Measurements from ENCODE around the gene KCNK3. TPM values are rescaled to one million over a fixed set of nuclear protein-coding genes. Genes with fewer than 3 reads are reported as not detected.

Gene KCNK3
- total RNA-seq, 4 donors from 2014 or later = 2.0 to 13.9 (median 9.8) TPM

DNA sequence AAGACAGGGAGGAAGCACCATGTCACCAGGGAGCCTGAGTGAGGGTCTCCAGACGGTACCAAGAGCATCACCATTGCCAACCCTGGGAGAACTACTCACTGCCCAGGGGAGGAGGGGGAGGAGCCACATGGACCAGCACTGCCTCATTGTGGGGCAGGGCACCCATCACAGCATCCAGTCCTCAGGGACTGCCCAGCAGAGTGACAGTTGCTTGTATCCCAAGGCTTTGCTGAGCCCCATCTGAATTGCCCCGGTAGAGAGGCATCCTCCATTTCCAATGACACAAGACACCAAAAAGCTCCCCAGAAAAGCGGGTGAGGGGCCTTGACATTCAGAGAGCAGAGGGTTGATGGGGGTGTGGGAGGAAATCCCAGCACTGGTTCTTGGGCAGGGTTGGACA lies 44.5 kb upstream of the KCNK3 start:
- no peak overlapping the region for H3K27ac ChIP-seq
- ATAC-seq = no peak
- H3K4me3 ChIP-seq = no peak overlapping the region
- H3K9me3 ChIP-seq = no peaks in the 10 kb centered on the region
- no peaks in the 10 kb centered on the region for H3K36me3 ChIP-seq
- TF ChIP-seq POLR2A (IDR thresholded peaks at IDR 0.05) (no peak), POLR2AphosphoS5 (IDR thresholded peaks at IDR 0.05) (no peak), EP300 (IDR thresholded peaks at IDR 0.05) (no peak)
- TF ChIP-seq, protein P1, sequence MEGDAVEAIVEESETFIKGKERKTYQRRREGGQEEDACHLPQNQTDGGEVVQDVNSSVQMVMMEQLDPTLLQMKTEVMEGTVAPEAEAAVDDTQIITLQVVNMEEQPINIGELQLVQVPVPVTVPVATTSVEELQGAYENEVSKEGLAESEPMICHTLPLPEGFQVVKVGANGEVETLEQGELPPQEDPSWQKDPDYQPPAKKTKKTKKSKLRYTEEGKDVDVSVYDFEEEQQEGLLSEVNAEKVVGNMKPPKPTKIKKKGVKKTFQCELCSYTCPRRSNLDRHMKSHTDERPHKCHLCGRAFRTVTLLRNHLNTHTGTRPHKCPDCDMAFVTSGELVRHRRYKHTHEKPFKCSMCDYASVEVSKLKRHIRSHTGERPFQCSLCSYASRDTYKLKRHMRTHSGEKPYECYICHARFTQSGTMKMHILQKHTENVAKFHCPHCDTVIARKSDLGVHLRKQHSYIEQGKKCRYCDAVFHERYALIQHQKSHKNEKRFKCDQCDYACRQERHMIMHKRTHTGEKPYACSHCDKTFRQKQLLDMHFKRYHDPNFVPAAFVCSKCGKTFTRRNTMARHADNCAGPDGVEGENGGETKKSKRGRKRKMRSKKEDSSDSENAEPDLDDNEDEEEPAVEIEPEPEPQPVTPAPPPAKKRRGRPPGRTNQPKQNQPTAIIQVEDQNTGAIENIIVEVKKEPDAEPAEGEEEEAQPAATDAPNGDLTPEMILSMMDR (IDR thresholded peaks at IDR 0.05) = no peak
- peaks cover 11% of the 10 kb centered on the region for H3K27me3 ChIP-seq
- WGBS, 2 donors (ENCODE audit: low coverage in 1 of 2) = 67% methylated on average over 1 of the region's 3 CpGs; no CpG with 5 or more reads in 1 of the 2 donors
- peaks cover 0 to 25% (median 0%) of the 10 kb centered on the region in 3 donors for H3K4me1 ChIP-seq

DNA sequence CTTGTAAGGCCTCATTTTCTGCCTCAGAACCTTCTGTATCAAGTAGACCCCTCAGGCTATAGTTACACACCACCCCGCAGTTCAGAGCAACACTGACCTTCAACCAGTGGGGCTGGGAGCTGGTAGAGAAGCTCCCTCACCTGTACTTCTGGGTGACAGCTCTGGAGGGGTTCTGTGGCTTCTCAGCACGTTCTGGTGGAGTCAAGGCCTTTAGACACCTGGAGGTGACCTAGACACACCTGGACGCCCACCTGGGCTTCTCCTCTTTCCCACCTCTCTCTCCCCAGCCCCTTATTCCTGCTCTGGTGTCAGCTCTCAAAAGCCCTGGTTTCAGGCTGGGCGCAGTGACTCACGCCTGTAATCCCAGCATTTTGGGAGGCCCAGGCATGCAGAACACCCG lies 44.0 kb upstream of the KCNK3 start:
- Histone ChIP-seq H3K27me3 (peaks cover 11% of the 10 kb centered on the region), H3K36me3 (no peaks in the 10 kb centered on the region), H3K27ac (no peak overlapping the region), H3K9me3 (no peaks in the 10 kb centered on the region), H3K4me3 (no peak overlapping the region), H3K4me1 (peaks cover 0 to 25% (median 0%) of the 10 kb centered on the region in 3 donors)
- WGBS, 2 donors (ENCODE audit: low coverage in 1 of 2) = 100% methylated on average over 1 of the region's 6 CpGs; no CpG with 5 or more reads in 1 of the 2 donors
- TF ChIP-seq, protein P1 (IDR thresholded peaks at IDR 0.05) = no peak
- ATAC-seq = no peak

DNA sequence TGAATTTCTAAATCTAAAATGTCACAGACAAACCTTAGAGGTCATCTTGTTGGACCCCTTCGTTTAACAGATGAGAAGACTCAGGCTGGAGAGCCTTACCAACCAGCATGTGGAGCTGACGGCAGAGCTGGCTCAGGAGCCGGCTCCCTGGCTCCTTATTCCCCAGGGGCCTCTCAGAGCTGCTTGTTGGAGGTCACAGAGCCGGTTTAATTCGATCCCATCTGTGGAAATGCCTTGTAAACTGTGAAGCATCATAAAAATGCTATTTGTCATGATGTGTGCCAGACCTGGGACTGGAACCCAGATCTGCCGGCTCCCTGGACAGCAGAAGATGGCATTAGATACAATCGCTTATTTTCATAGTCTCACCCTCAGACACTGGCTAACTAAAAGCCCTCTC lies 43.2 kb upstream of the KCNK3 start:
- Histone ChIP-seq H3K4me3 (no peak overlapping the region), H3K36me3 (no peaks in the 10 kb centered on the region), H3K27ac (no peak overlapping the region), H3K27me3 (peaks cover 4% of the 10 kb centered on the region), H3K4me1 (peaks cover 0 to 25% (median 0%) of the 10 kb centered on the region in 3 donors), H3K9me3 (no peaks in the 10 kb centered on the region)
- TF ChIP-seq POLR2AphosphoS5 (IDR thresholded peaks at IDR 0.05) (no peak), EP300 (IDR thresholded peaks at IDR 0.05) (no peak), POLR2A (IDR thresholded peaks at IDR 0.05) (no peak)
- TF ChIP-seq, protein P1 (IDR thresholded peaks at IDR 0.05) = no peak
- 32 to 56% methylated on average over 3 to 4 of the region's 7 CpGs for WGBS, 2 donors (ENCODE audit: low coverage in 1 of 2)
- no peak for ATAC-seq

DNA sequence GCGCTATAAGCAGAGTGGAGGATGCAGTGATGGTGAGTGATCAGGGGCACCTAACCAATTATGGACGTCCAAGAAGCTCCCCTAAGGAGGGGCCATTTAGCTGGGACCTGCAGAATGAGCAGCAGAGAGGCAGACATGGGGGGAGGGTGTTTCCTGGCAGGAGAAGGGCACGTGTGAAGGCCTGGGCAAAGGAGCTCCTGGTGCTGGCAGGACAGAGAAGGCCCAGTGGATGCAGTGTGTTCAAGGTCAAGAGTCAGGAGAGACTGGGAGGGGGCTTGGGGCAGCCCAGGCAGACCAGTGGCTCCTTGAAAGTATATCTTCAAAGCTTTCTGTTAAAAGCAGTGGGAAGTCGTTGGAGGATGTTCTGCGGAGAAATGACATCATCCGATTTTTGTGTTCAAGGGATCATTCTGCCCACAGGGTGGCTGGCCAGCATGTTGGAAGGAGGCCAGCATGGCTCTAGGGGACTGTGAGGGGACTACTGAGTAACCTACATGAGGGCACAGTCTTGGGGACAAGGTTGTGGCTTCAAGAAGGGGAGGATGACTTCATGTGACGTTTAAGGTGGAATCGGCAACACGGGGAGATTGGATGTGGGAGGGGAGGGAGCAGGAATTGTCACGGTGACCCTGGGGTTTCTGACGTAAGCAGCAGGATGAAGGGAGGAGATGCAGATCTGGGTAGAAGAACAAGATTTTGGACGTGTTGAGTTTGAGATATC lies 42.4 kb upstream of the KCNK3 start:
- 86 to 87% methylated on average over 12 of the region's 12 CpGs for WGBS, 2 donors (ENCODE audit: low coverage in 1 of 2)
- peaks cover 0 to 25% (median 0%) of the 10 kb centered on the region in 3 donors for H3K4me1 ChIP-seq
- no peak for ATAC-seq
- H3K27me3 ChIP-seq = no peaks in the 10 kb centered on the region
- TF ChIP-seq POLR2A (IDR thresholded peaks at IDR 0.05) = no peak
- no peak for TF ChIP-seq POLR2AphosphoS5 (IDR thresholded peaks at IDR 0.05)
- no peak for TF ChIP-seq EP300 (IDR thresholded peaks at IDR 0.05)
- TF ChIP-seq, protein P1 (IDR thresholded peaks at IDR 0.05) = no peak
- peak overlapping the region in 1 of 4 donors; percentile 64 for H3K27ac ChIP-seq
- H3K9me3 ChIP-seq = no peaks in the 10 kb centered on the region
- H3K4me3 ChIP-seq = no peak overlapping the region
- no peaks in the 10 kb centered on the region for H3K36me3 ChIP-seq

All from gastroesophageal sphincter (tissue), 4 donors.